Transverse colon (tissue), 4 donors: Measurements from ENCODE around the gene ZMAT5.

ENCODE experiments used
- CTCF ChIP-seq, 5 experiments: fragments of 200-600 bp in 3 of 5; fragments of 450-650 bp in 2 of 5; sonication (generic) in 3 of 5; IDR thresholded peaks; 1 replicate in 2 of 5; 2 replicates in 3 of 5; pipeline ENCODE4 v1.5.1; 2016 to 2017; ENCODE audit warnings: antibody characterized with exemption in 5 of 5, inconsistent platforms in 3 of 5, mild to moderate bottlenecking in 2 of 5, moderate library complexity in 1 of 5
- EP300 ChIP-seq: sonication (generic); formaldehyde crosslinking; IDR thresholded peaks from one replicate; pipeline ENCODE4 v1.6.1; 2017; ENCODE audit warnings: antibody characterized with exemption, low read depth
- POLR2A ChIP-seq: fragments of 450-650 bp; IDR thresholded peaks from one replicate; pipeline ENCODE4 v1.6.1; 2016; ENCODE audit warnings: antibody characterized with exemption, mild to moderate bottlenecking, moderate library complexity
- POLR2AphosphoS5 ChIP-seq, 3 donors: sonication (generic); formaldehyde crosslinking; IDR thresholded peaks; one replicate each; pipeline ENCODE4 v1.6.1; 2016; ENCODE audit warnings: antibody characterized with exemption in 3 of 3

- TF ChIP-seq CTCF (IDR thresholded peaks at IDR 0.05) (no peak), EP300 (no peak), POLR2A (no peak), POLR2AphosphoS5 (IDR thresholded peaks at IDR 0.05) (no peak)
These were observed 33.9 kb downstream of the ZMAT5 start for GRCh38 chr22:29732883-29733282.
